Tibial nerve (tissue), 4 donors: ENCODE data around the gene ENO1. TPM values are rescaled to one million over a fixed set of nuclear protein-coding genes. Genes with fewer than 3 reads are reported as not detected.

ENCODE experiments used
- DNase-seq, 2 donors: peaks; one replicate each; pipeline ENCODE4 v3.0.0-alpha.2; 2019; ENCODE audit warnings: low spot score in 2 of 2
- H3K27ac ChIP-seq, 4 donors: fragments of 200-600 bp; sonication (generic) in 3 of 4; one replicate each; pipeline ENCODE4 v1.5.1; 2017 to 2019; ENCODE audit warnings: mild to moderate bottlenecking in 1 of 4
- H3K27me3 ChIP-seq, 2 donors: fragments of 200-600 bp; sonication (generic) in 1 of 2; one replicate each; pipeline versions ENCODE4 v1.5.1 to v1.6.0; 2017 to 2019
- H3K36me3 ChIP-seq, 3 donors: fragments of 200-600 bp; sonication (generic); one replicate each; pipeline ENCODE4 v1.5.1; 2018 to 2019
- H3K4me1 ChIP-seq, 4 donors: fragments of 200-600 bp; sonication (generic) in 3 of 4; one replicate each; pipeline ENCODE4 v1.5.1; 2017 to 2019
- H3K4me3 ChIP-seq, 4 donors: fragments of 200-600 bp; sonication (generic) in 3 of 4; one replicate each; pipeline ENCODE4 v1.5.1; 2017 to 2019; ENCODE audit warnings: mild to moderate bottlenecking in 1 of 4, moderate library complexity in 1 of 4
- H3K9me3 ChIP-seq, 4 donors: fragments of 200-600 bp; sonication (generic) in 3 of 4; one replicate each; pipeline ENCODE4 v1.5.1; 2017 to 2019
- EP300 ChIP-seq, 2 donors: sonication (generic); formaldehyde crosslinking; IDR thresholded peaks; one replicate each; pipeline ENCODE4 v1.6.1; 2017; ENCODE audit warnings: antibody characterized with exemption in 2 of 2, mild to moderate bottlenecking in 1 of 2
- POLR2A ChIP-seq, 2 donors: fragments of 450-650 bp; IDR thresholded peaks; one replicate each; pipeline ENCODE4 v1.6.1; 2017; ENCODE audit warnings: antibody characterized with exemption in 2 of 2, mild to moderate bottlenecking in 2 of 2, moderate library complexity in 2 of 2
- WGBS, 2 donors: methylation state at CpG; one replicate each; pipeline ENCODE4 v1.1.5; 2018; 5-methylcytosine and 5-hydroxymethylcytosine counted together
- total RNA-seq, 4 donors: library from RNA; depleted of rRNA; stranded (reverse); fragments of >200 nt; gene quantifications; one replicate each; pipeline ENCODE4 v1.1.0, GENCODE V29; 2016
- TF ChIP-seq, protein P1 (sequence below), 5 experiments: fragments of 200-600 bp in 3 of 5; fragments of 450-650 bp in 2 of 5; sonication (generic) in 3 of 5; IDR thresholded peaks; one replicate each; pipeline ENCODE4 v1.5.1; 2016 to 2019; ENCODE audit warnings: antibody characterized with exemption in 5 of 5, mild to moderate bottlenecking in 3 of 5, moderate library complexity in 2 of 5

ENO1 gene
- total RNA-seq, 4 donors from 2014 or later = 373 to 741 (median 459) TPM

DNA sequence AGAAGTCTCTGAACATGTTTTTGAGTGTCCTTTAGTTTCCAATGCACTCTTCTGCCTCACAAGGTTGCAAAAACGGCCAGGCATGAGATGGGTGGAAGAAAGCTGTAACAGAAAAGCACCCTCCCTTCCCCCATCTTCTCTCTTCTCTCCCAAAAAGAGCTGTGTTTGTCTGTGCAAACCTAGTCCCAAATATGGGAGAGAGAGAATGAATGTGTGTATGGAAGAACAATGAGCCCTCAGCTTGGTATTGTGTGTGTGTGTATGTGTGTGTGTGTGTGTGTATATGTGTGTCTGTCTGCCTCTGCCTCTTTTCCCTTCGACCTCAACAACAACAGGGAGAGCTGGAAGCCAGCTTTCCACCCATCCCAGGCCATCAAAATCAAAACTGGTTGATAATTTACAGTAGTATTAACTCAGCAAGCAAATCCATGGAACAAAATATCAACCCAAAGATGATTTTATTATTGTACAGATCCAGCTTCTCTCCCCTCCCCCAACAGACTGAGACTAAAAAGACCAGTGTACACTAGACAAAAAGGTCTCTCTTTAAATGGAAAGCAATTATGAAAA lies 62.8 kb downstream of the ENO1 start:
- peak overlapping the region in 3 of 4 donors; percentile 23 to 92 (median 84) for H3K4me3 ChIP-seq
- 0% methylated on average over 2 of the region's 2 CpGs for WGBS, 2 donors

GRCh38 chr1:8814865-8815264 lies 63.6 kb downstream of the ENO1 start:
- WGBS, 2 donors = 20 to 25% methylated on average over 5 of the region's 5 CpGs
- H3K27ac ChIP-seq = peak overlapping the region; percentile 50 to 99 (median 96)
- no peak for DNase-seq
- H3K36me3 ChIP-seq = no peaks in the 10 kb centered on the region
- no peaks in the 10 kb centered on the region for H3K9me3 ChIP-seq
- peaks cover 0 to 69% (median 27%) of the 10 kb centered on the region in 4 donors for H3K4me1 ChIP-seq
- TF ChIP-seq POLR2A (IDR thresholded peaks at IDR 0.05) (no peak), EP300 (IDR thresholded peaks at IDR 0.05) (no peak)
- TF ChIP-seq, protein P1, sequence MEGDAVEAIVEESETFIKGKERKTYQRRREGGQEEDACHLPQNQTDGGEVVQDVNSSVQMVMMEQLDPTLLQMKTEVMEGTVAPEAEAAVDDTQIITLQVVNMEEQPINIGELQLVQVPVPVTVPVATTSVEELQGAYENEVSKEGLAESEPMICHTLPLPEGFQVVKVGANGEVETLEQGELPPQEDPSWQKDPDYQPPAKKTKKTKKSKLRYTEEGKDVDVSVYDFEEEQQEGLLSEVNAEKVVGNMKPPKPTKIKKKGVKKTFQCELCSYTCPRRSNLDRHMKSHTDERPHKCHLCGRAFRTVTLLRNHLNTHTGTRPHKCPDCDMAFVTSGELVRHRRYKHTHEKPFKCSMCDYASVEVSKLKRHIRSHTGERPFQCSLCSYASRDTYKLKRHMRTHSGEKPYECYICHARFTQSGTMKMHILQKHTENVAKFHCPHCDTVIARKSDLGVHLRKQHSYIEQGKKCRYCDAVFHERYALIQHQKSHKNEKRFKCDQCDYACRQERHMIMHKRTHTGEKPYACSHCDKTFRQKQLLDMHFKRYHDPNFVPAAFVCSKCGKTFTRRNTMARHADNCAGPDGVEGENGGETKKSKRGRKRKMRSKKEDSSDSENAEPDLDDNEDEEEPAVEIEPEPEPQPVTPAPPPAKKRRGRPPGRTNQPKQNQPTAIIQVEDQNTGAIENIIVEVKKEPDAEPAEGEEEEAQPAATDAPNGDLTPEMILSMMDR (IDR thresholded peaks at IDR 0.05) = peak in 2 of 5 experiments; percentile 12 to 14
- H3K4me3 ChIP-seq = peak overlapping the region in 1 of 4 donors; percentile 23
- no peaks in the 10 kb centered on the region for H3K27me3 ChIP-seq

More for the DNA sequence above, 62.8 kb downstream of the ENO1 start:
- Histone ChIP-seq H3K4me1 (peaks cover 0 to 65% (median 27%) of the 10 kb centered on the region in 4 donors), H3K9me3 (no peaks in the 10 kb centered on the region), H3K27me3 (no peaks in the 10 kb centered on the region), H3K36me3 (no peaks in the 10 kb centered on the region), H3K27ac (peak overlapping the region; percentile 95 to 99 (median 96))
- DNase-seq = no peak
- peak in 1 of 2 donors; percentile 17 for TF ChIP-seq EP300 (IDR thresholded peaks at IDR 0.05)
- TF ChIP-seq POLR2A (IDR thresholded peaks at IDR 0.05) = no peak
- TF ChIP-seq, protein P1 (IDR thresholded peaks at IDR 0.05) = no peak

- Histone ChIP-seq H3K27ac (peak overlapping the region in 2 of 4 donors; percentile 95 to 99), H3K36me3 (no peaks in the 10 kb centered on the region), H3K9me3 (no peaks in the 10 kb centered on the region), H3K4me1 (peaks cover 0 to 73% (median 27%) of the 10 kb centered on the region in 4 donors), H3K27me3 (no peaks in the 10 kb centered on the region), H3K4me3 (no peak overlapping the region)
- TF ChIP-seq EP300 (IDR thresholded peaks at IDR 0.05) (no peak), POLR2A (IDR thresholded peaks at IDR 0.05) (no peak)
- TF ChIP-seq, protein P1 (IDR thresholded peaks at IDR 0.05) = no peak
- no peak for DNase-seq
These were observed 64.5 kb downstream of the ENO1 start for GRCh38 chr1:8813991-8814390.

DNA sequence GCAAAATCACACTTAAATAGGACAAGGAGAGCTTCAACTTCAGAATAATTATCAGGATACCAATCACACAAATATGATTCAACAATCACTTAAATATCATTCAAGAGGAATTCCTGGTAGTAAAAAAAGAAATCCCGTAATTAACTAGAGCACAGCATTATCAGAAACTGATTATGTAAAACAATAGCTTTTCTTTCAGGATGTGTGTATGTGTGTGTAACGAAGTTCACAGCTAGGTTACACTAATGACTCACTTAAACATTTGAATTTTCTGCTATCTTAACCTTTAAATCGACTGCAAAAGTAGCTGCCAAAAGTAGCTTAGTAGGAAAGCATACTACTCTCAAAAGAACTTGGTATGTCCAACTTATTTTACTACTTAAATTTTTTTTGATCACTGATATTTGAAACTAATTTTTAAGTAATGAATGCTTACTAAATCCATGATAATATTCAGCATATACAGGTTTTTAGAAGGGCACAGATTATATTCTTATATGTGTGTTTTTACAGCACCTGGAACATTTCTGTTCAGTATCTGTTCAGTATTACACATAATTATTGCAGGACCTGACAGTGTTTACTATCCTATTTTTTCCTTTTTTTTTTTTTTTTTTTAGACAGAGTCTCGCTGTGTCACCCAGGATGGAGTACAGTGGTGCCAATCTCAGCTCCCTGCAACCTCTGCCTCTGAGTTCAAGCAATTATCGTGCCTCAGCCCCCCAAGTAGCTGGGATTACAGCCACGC lies 65.3 kb downstream of the ENO1 start:
- no peak overlapping the region for H3K4me3 ChIP-seq
- no peaks in the 10 kb centered on the region for H3K36me3 ChIP-seq
- peaks cover 0 to 66% (median 21%) of the 10 kb centered on the region in 4 donors for H3K4me1 ChIP-seq
- TF ChIP-seq, protein P1 (IDR thresholded peaks at IDR 0.05) = no peak
- TF ChIP-seq EP300 (IDR thresholded peaks at IDR 0.05) (no peak), POLR2A (IDR thresholded peaks at IDR 0.05) (no peak)
- WGBS, 2 donors = 47 to 51% methylated on average over 6 of the region's 6 CpGs
- H3K27ac ChIP-seq = peak overlapping the region in 3 of 4 donors; percentile 11 to 95 (median 64)
- H3K27me3 ChIP-seq = no peaks in the 10 kb centered on the region
- DNase-seq = no peak
- H3K9me3 ChIP-seq = no peaks in the 10 kb centered on the region

DNA sequence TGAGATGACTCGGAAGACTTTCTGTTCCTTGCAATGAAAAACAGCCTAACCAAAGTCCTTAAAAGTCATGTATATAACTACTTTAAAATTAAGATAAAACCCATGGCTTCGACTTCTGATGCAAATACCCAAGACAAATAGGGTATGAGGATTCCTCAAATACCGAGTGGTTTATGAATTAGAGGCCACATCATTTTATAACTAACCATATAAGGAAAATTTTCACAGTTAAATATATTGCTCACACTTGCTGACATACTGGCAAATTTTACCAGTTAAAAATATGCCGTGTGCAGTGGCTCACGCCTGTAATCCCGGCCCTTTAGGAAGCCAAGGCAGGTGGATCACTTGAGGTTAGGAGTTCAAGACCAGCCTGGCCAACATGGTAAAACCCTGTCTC lies 66.4 kb downstream of the ENO1 start:
- Histone ChIP-seq H3K36me3 (no peaks in the 10 kb centered on the region), H3K4me1 (peaks cover 0 to 66% (median 21%) of the 10 kb centered on the region in 4 donors), H3K4me3 (no peak overlapping the region), H3K27me3 (no peaks in the 10 kb centered on the region), H3K27ac (peak overlapping the region in 1 of 4 donors; percentile 58), H3K9me3 (no peaks in the 10 kb centered on the region)
- 73 to 75% methylated on average over 6 of the region's 6 CpGs for WGBS, 2 donors
- no peak for DNase-seq
- no peak for TF ChIP-seq EP300 (IDR thresholded peaks at IDR 0.05)
- TF ChIP-seq, protein P1 (IDR thresholded peaks at IDR 0.05) = no peak
- TF ChIP-seq POLR2A (IDR thresholded peaks at IDR 0.05) = no peak
